SK-N-SH (cell line): Measurements from ENCODE around the gene ZNF142.

Experiments used
- CHD2 ChIP-seq: fragments of 150-350 bp; IDR thresholded peaks from 2 replicates; pipeline ENCODE4 v1.6.1; 2018; ENCODE audit warnings: low read length; ENCODE audit not compliant: partially characterized antibody
- FOXJ3 ChIP-seq: sonication (generic); formaldehyde crosslinking; IDR thresholded peaks from 2 replicates; pipeline ENCODE4 v1.5.1; 2020; ENCODE audit warnings: mild to moderate bottlenecking, missing genetic modification reagents
- GABPA ChIP-seq: IDR thresholded peaks from 2 replicates; pipeline ENCODE4 v1.4.0; 2012; ENCODE audit warnings: low read depth, mild to moderate bottlenecking
- GATA2 ChIP-seq: sonication (generic); formaldehyde crosslinking; IDR thresholded peaks from 2 replicates; pipeline ENCODE4 v1.5.0; 2020; ENCODE audit warnings: mild to moderate bottlenecking, missing genetic modification reagents
- MXI1 ChIP-seq: IDR thresholded peaks from 2 replicates; pipeline ENCODE4 v1.6.1; 2012; ENCODE audit warnings: mild to moderate bottlenecking, low read depth, low read length, improper control_type of control experiment
- RAD21 ChIP-seq: IDR thresholded peaks from 2 replicates; pipeline ENCODE4 v1.6.1; 2012; ENCODE audit warnings: mild to moderate bottlenecking, low read length
- TAF1 ChIP-seq: IDR thresholded peaks from 2 replicates; pipeline ENCODE4 v1.6.1; 2012; ENCODE audit warnings: low read depth, mild to moderate bottlenecking, low read length, moderate library complexity, borderline replicate concordance
- USF2 ChIP-seq: fragments of 150-350 bp; IDR thresholded peaks from 2 replicates; pipeline ENCODE4 v1.6.1; 2017; ENCODE audit warnings: antibody characterized with exemption, low read length, low read depth, borderline replicate concordance
- ZBTB33 ChIP-seq: IDR thresholded peaks from 2 replicates; pipeline ENCODE4 v1.4.0; 2012; ENCODE audit warnings: low read depth, borderline replicate concordance
- TF ChIP-seq, protein P1 (sequence below): fragments of 200-600 bp; sonication (generic); IDR thresholded peaks from 2 replicates; pipeline ENCODE4 v1.6.1; 2017; ENCODE audit warnings: antibody characterized with exemption, mild to moderate bottlenecking, moderate library complexity

GRCh38 chr2:218691234-218691633 is 31.8 kb upstream of the ZNF142 start:
- TF ChIP-seq RAD21, result no peak
- TF ChIP-seq GATA2 (CRISPR knock-in tag), result no peak
- TF ChIP-seq, protein P1, sequence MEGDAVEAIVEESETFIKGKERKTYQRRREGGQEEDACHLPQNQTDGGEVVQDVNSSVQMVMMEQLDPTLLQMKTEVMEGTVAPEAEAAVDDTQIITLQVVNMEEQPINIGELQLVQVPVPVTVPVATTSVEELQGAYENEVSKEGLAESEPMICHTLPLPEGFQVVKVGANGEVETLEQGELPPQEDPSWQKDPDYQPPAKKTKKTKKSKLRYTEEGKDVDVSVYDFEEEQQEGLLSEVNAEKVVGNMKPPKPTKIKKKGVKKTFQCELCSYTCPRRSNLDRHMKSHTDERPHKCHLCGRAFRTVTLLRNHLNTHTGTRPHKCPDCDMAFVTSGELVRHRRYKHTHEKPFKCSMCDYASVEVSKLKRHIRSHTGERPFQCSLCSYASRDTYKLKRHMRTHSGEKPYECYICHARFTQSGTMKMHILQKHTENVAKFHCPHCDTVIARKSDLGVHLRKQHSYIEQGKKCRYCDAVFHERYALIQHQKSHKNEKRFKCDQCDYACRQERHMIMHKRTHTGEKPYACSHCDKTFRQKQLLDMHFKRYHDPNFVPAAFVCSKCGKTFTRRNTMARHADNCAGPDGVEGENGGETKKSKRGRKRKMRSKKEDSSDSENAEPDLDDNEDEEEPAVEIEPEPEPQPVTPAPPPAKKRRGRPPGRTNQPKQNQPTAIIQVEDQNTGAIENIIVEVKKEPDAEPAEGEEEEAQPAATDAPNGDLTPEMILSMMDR, result no peak
- no peak for TF ChIP-seq MXI1
- no peak for TF ChIP-seq FOXJ3
- TF ChIP-seq USF2, result no peak
- TF ChIP-seq GABPA, result no peak
- TF ChIP-seq CHD2, result no peak
- TF ChIP-seq ZBTB33, result no peak
- no peak for TF ChIP-seq TAF1
